ENCODE data around the gene HTRA1. TPM values are rescaled to one million over a fixed set of nuclear protein-coding genes. Genes with fewer than 3 reads are reported as not detected.

Gene HTRA1
- total RNA-seq, 1 experiment from 2014 or later = 157 TPM

DNA sequence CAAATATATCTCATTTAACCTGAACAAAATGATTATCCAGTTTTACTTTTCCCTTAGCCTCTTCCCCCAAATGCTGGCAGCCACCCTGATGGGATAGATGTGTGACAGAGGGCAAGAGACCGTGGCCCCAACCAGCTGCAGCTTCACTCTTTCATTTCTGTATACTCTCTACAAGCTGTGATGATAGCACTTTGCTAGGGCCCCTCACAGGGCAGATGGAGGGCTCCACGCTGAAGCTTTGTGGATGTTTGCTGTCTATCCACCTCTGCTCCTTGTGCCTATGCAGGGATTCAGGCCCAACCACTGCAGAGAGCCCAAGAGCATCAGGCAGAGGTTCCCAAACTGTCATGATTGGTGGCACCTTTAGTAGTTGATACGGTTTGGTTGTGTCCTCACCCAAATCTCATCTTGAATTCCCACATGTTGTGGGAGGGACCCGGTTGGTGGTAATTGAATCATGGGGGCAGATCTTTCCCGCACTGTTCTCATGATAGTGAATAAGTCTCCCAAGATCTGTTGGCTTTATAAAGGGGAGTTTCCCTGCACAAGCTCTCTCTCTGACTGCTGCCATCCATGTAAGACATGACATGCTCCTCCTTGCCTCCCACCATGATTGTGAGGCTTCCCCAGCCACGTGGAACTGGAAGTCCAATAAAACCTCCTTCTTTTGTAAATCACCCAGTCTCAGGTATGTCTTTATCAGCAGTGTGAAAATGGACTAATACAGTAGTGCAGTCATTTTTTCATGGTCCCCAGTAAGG, 20.1 kb downstream of the HTRA1 start:
- peaks cover 9% of the 10 kb centered on the region for H3K4me1 Mint-ChIP-seq (ENCODE audit: insufficient read depth, unreplicated experiment)

DNA sequence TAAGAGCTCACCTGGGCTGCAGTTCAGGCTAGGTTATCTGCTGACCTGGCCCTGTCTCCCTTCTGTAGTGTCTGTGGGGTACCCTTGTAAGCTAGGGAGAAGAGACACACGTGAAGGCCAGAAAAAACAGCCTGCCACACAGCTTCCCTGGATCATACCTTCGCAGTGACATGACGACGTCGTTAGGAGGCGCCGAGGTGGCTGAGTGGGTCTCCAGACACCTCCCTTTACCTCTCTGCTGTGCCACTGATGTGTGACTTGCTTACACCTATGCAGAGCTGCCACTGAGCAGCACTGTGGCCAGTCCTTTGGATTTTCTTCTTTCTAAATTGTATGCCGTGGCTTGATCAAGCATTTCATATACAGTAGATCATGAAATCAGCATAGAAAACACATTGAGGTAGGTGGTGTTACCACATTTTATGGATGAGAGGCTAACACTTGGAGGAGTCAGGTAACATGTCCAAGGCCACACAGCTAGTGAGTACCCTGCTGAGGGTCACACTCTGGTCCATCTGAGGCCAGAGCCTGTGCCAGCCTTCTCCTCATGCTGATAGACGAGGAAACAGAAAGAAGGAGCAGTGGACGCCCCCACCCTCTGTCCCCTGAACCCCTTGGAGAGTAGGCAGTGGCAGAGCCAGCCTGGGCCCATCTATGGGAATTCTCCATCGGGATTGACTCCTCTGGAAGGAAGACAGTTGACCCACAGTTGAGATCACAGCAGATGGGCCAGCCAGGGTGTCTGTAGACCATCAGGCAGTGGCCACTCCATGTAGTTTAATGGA, 23.1 kb downstream of the HTRA1 start:
- Mint-ChIP-seq H3K27me3 (ENCODE audit: insufficient read depth, unreplicated experiment) (no peaks in the 10 kb centered on the region), H3K4me3 (ENCODE audit: unreplicated experiment) (no peak overlapping the region), H3K9me3 (ENCODE audit: unreplicated experiment) (peaks cover 8% of the 10 kb centered on the region), H3K27ac (ENCODE audit: low read depth, unreplicated experiment) (peak overlapping the region; percentile 58), H3K4me1 (ENCODE audit: insufficient read depth, unreplicated experiment) (peaks cover 7% of the 10 kb centered on the region), H3K36me3 (ENCODE audit: insufficient read depth, unreplicated experiment) (peaks cover 25% of the 10 kb centered on the region)
- ChIA-PET CTCF (interaction anchor here (1.2 kb wide), 1 partner anchor 14 kb away, joined by 4 read pairs; no protein-coding TSS in a partner anchor), POLR2A (interaction anchor here (1.0 to 15.0 kb wide), 3 partner anchors 11 to 47 kb away, joined by 3 to 291 read pairs (median 9); partner anchors contain the start of gene HTRA1)
- no TSS peak for BruUV-seq (replicated peaks)
- intact Hi-C loops (cut with micrococcal nuclease) = no loop called here
- TF ChIP-seq, protein P1, sequence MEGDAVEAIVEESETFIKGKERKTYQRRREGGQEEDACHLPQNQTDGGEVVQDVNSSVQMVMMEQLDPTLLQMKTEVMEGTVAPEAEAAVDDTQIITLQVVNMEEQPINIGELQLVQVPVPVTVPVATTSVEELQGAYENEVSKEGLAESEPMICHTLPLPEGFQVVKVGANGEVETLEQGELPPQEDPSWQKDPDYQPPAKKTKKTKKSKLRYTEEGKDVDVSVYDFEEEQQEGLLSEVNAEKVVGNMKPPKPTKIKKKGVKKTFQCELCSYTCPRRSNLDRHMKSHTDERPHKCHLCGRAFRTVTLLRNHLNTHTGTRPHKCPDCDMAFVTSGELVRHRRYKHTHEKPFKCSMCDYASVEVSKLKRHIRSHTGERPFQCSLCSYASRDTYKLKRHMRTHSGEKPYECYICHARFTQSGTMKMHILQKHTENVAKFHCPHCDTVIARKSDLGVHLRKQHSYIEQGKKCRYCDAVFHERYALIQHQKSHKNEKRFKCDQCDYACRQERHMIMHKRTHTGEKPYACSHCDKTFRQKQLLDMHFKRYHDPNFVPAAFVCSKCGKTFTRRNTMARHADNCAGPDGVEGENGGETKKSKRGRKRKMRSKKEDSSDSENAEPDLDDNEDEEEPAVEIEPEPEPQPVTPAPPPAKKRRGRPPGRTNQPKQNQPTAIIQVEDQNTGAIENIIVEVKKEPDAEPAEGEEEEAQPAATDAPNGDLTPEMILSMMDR (IDR thresholded peaks at IDR 0.05; ENCODE audit: unreplicated experiment) = no peak
- no peak for DNase-seq (ENCODE audit: unreplicated experiment)

More for the DNA sequence above, 20.1 kb downstream of the HTRA1 start:
- POLR2A ChIA-PET = interaction anchor here (1.0 to 3.7 kb wide), 3 partner anchors 9 to 24 kb away, joined by 3 to 10 read pairs (median 3); no protein-coding TSS in a partner anchor
- no peak overlapping the region for H3K4me3 Mint-ChIP-seq (ENCODE audit: unreplicated experiment)
- CTCF ChIA-PET = interaction anchor here (1.1 kb wide), 1 partner anchor 14 kb away, joined by 3 read pairs; no protein-coding TSS in a partner anchor
- no peaks in the 10 kb centered on the region for H3K27me3 Mint-ChIP-seq (ENCODE audit: insufficient read depth, unreplicated experiment)
- no peak for DNase-seq (ENCODE audit: unreplicated experiment)
- H3K36me3 Mint-ChIP-seq (ENCODE audit: insufficient read depth, unreplicated experiment) = peaks cover 10% of the 10 kb centered on the region
- H3K27ac Mint-ChIP-seq (ENCODE audit: low read depth, unreplicated experiment) = peak overlapping the region; percentile 19
- peaks cover 8% of the 10 kb centered on the region for H3K9me3 Mint-ChIP-seq (ENCODE audit: unreplicated experiment)
- BruUV-seq (replicated peaks) = no TSS peak
- intact Hi-C loops (cut with micrococcal nuclease) = no loop called here
- TF ChIP-seq, protein P1 (IDR thresholded peaks at IDR 0.05; ENCODE audit: unreplicated experiment) = no peak

DNA sequence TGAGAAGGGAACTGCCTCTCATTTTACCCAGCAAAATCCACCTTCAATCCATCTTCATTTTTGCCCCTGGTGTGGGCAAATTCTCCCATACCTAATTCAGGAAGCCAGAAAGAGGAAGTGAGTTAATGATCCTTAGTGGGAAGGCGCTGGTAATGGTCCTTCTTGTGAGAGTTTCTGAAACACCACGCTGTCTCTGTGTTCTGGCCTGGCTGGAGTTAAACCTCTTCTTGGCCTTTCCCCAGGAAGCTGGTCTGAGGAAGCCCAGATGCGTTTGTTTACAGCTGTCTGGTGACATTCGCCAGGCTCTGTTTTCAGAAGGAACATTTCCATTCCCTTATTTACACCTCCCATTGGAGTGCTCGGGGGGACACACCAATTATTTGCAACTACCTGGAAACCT, 24.3 kb downstream of the HTRA1 start:
- CTCF ChIA-PET = no interaction called here
- TF ChIP-seq, protein P1 (IDR thresholded peaks at IDR 0.05; ENCODE audit: unreplicated experiment) = no peak
- Mint-ChIP-seq H3K9me3 (ENCODE audit: unreplicated experiment) (peaks cover 8% of the 10 kb centered on the region), H3K36me3 (ENCODE audit: insufficient read depth, unreplicated experiment) (peaks cover 35% of the 10 kb centered on the region), H3K27ac (ENCODE audit: low read depth, unreplicated experiment) (peak overlapping the region; percentile 58), H3K4me3 (ENCODE audit: unreplicated experiment) (no peak overlapping the region), H3K27me3 (ENCODE audit: insufficient read depth, unreplicated experiment) (no peaks in the 10 kb centered on the region), H3K4me1 (ENCODE audit: insufficient read depth, unreplicated experiment) (peaks cover 11% of the 10 kb centered on the region)
- no peak for DNase-seq (ENCODE audit: unreplicated experiment)
- POLR2A ChIA-PET = interaction anchor here (0.6 to 15.0 kb wide), 3 partner anchors 10 to 88 kb away, joined by 3 to 291 read pairs (median 9); partner anchors contain the start of gene HTRA1
- intact Hi-C loops (cut with micrococcal nuclease) = no loop called here
- no TSS peak for BruUV-seq (replicated peaks)
